GM12878 (cell line): ENCODE results near the gene PALLD. TPM values are rescaled to one million over a fixed set of nuclear protein-coding genes. Genes with fewer than 3 reads are reported as not detected.

ENCODE experiments used
- BCL11A ChIP-seq: IDR thresholded peaks from 2 replicates; pipeline ENCODE4 v1.6.1; 2011; ENCODE audit warnings: low read depth, low read length
- BHLHE40 ChIP-seq, 2 experiments: fragments of 450-650 bp in 1 of 2; IDR thresholded peaks; 2 replicates each; pipeline ENCODE4 v1.6.1; 2011 to 2017; ENCODE audit warnings: low read depth in 2 of 2, borderline replicate concordance in 1 of 2, improper control_type of control experiment in 1 of 2, low read length in 1 of 2, mild to moderate bottlenecking in 1 of 2
- BRCA1 ChIP-seq: IDR thresholded peaks from 2 replicates; pipeline ENCODE4 v1.6.1; 2011; ENCODE audit warnings: low read depth, low read length, improper control_type of control experiment
- CBX3 ChIP-seq: fragments of 200-600 bp; sonication (generic); IDR thresholded peaks from 2 replicates; pipeline ENCODE4 v1.6.1; 2016; ENCODE audit warnings: low read depth, borderline replicate concordance
- CBX5 ChIP-seq: sonication (generic); IDR thresholded peaks from 2 replicates; pipeline ENCODE4 v1.6.1; 2016; ENCODE audit warnings: low read depth, moderate library complexity, mild to moderate bottlenecking, inconsistent platforms
- IKZF2 ChIP-seq, 2 experiments: fragments of 450-650 bp; IDR thresholded peaks; 2 replicates each; pipeline ENCODE4 v1.6.1; 2017; ENCODE audit warnings: mild to moderate bottlenecking in 2 of 2, moderate library complexity in 2 of 2
- JUNB ChIP-seq: IDR thresholded peaks from 2 replicates; pipeline ENCODE4 v1.6.1; 2016; ENCODE audit warnings: antibody characterized with exemption, mild to moderate bottlenecking
- KDM1A ChIP-seq: fragments of 200-600 bp; sonication (generic); IDR thresholded peaks from 2 replicates; pipeline ENCODE4 v1.6.1; 2016; ENCODE audit warnings: borderline replicate concordance
- MEF2A ChIP-seq: IDR thresholded peaks from 2 replicates; pipeline ENCODE4 v1.6.1; 2011; ENCODE audit warnings: low read depth, mild to moderate bottlenecking, low read length, moderate library complexity; ENCODE audit not compliant: insufficient read depth
- MEF2B ChIP-seq: fragments of 450-650 bp; IDR thresholded peaks from 2 replicates; pipeline ENCODE4 v1.6.1; 2018; ENCODE audit warnings: mild to moderate bottlenecking, moderate library complexity; ENCODE audit not compliant: partially characterized antibody, poor library complexity, severe bottlenecking
- MTA2 ChIP-seq: fragments of 450-650 bp; IDR thresholded peaks from 2 replicates; pipeline ENCODE4 v1.6.1; 2016; ENCODE audit warnings: low read depth, mild to moderate bottlenecking, moderate library complexity
- NFYA ChIP-seq: IDR thresholded peaks from 2 replicates; pipeline ENCODE4 v1.6.1; 2011; ENCODE audit warnings: low read depth, mild to moderate bottlenecking, low read length, improper control_type of control experiment, borderline replicate concordance
- NR2F1 ChIP-seq: fragments of 450-650 bp; conservative IDR thresholded peaks from 2 replicates; pipeline ENCODE4 v1.6.1; 2017; ENCODE audit warnings: mild to moderate bottlenecking
- PAX5 ChIP-seq: IDR thresholded peaks from 2 replicates; pipeline ENCODE4 v1.6.1; 2011; ENCODE audit warnings: low read depth, low read length, borderline replicate concordance
- PML ChIP-seq: IDR thresholded peaks from 2 replicates; pipeline ENCODE4 v1.6.1; 2012; ENCODE audit warnings: low read length, inconsistent platforms
- POU2F2 ChIP-seq: IDR thresholded peaks from 3 replicates; pipeline ENCODE4 v1.6.1; 2011; ENCODE audit warnings: low read depth, mild to moderate bottlenecking, low read length, borderline replicate concordance
- RBBP5 ChIP-seq: fragments of 200-600 bp; sonication (generic); conservative IDR thresholded peaks from 2 replicates; pipeline ENCODE4 v1.6.1; 2016
- RCOR1 ChIP-seq: conservative IDR thresholded peaks from 2 replicates; pipeline ENCODE4 v1.6.1; 2012; ENCODE audit warnings: low read depth, low read length, improper control_type of control experiment
- RUNX3 ChIP-seq: IDR thresholded peaks from 2 replicates; pipeline ENCODE4 v1.6.1; 2012; ENCODE audit warnings: low read length, inconsistent platforms
- STAT3 ChIP-seq: IDR thresholded peaks from 2 replicates; pipeline ENCODE4 v1.6.1; 2011; ENCODE audit warnings: low read depth, low read length, improper control_type of control experiment
- ZBTB40 ChIP-seq: fragments of 450-650 bp; IDR thresholded peaks from 2 replicates; pipeline ENCODE4 v1.6.1; 2016; ENCODE audit warnings: mild to moderate bottlenecking, moderate library complexity, borderline replicate concordance
- polyA plus RNA-seq, 11 experiments: library from polyadenylated mRNA; depleted of rRNA in 4 of 11; unstranded in 6 of 11; stranded (reverse) in 5 of 11; fragments of >200 nt; fragmentation: Nextera tagmentation in 4 of 11; fragmentation: Illumina TruSeq in 1 of 11; extraction: Ambion mirVana in 4 of 11; extraction: Trizol in 1 of 11; gene quantifications; 1 replicate in 1 of 11; 2 replicates in 10 of 11; pipeline versions ENCODE4 v1.2.1 to v1.2.3, GENCODE V29; 2011 to 2016; ENCODE audit warnings: inconsistent platforms in 2 of 11, missing spikeins in 2 of 11, low read depth in 1 of 11
- total RNA-seq, 4 experiments: library from RNA; depleted of rRNA in 3 of 4; stranded (reverse); fragments of >200 nt in 3 of 4; fragmentation: Illumina TruSeq in 1 of 4; extraction: Trizol in 1 of 4; gene quantifications; 2 replicates each; pipeline versions ENCODE4 v1.2.1 to v1.2.3, GENCODE V29; 2013 to 2021
- TF ChIP-seq, protein P1 (sequence below): fragments of 150-350 bp; IDR thresholded peaks from 2 replicates; pipeline ENCODE4 v1.6.1; 2016; ENCODE audit warnings: low read depth, low read length
- TF ChIP-seq, protein P2 (sequence below): IDR thresholded peaks from 2 replicates; pipeline ENCODE4 v1.6.1; 2012; ENCODE audit warnings: low read depth, low read length, improper control_type of control experiment

The PALLD gene
- total and polyA plus RNA-seq, 10 of the 15 experiments (the other 5 are each of a cell fraction or from before 2014, with no cell fraction given) = 1.0 to 7.7 (median 1.7) TPM

- TF ChIP-seq ZBTB40 (no peak), MTA2 (peak; percentile 82), RBBP5 (no peak), RUNX3 (peak; percentile 53), MEF2B (no peak), PAX5 (peak; percentile 87), BRCA1 (no peak), MEF2A (peak; percentile 67), CBX3 (no peak), NFYA (no peak), STAT3 (no peak), BCL11A (peak; percentile 92), JUNB (peak; percentile 98), CBX5 (no peak), IKZF2 (IDR thresholded peaks at IDR 0.05) (peak; percentile 64 to 83), BHLHE40 (IDR thresholded peaks at IDR 0.05; ENCODE audit: borderline replicate concordance in 1 of 2, low read depth in 2 of 2, low read length in 1 of 2) (0 out of 4 replicates have a peak, but pooled peaks of 1 of the 2 experiments have one; percentile 9), RCOR1 (no peak), NR2F1 (peak; percentile 51; the same call in 1 of the 2 replicates), POU2F2 (0 out of 3 replicates have a peak, but pooled peaks have one; percentile 28), PML (peak; percentile 68; the same call in 1 of the 2 replicates), KDM1A (no peak)
- TF ChIP-seq, protein P1, sequence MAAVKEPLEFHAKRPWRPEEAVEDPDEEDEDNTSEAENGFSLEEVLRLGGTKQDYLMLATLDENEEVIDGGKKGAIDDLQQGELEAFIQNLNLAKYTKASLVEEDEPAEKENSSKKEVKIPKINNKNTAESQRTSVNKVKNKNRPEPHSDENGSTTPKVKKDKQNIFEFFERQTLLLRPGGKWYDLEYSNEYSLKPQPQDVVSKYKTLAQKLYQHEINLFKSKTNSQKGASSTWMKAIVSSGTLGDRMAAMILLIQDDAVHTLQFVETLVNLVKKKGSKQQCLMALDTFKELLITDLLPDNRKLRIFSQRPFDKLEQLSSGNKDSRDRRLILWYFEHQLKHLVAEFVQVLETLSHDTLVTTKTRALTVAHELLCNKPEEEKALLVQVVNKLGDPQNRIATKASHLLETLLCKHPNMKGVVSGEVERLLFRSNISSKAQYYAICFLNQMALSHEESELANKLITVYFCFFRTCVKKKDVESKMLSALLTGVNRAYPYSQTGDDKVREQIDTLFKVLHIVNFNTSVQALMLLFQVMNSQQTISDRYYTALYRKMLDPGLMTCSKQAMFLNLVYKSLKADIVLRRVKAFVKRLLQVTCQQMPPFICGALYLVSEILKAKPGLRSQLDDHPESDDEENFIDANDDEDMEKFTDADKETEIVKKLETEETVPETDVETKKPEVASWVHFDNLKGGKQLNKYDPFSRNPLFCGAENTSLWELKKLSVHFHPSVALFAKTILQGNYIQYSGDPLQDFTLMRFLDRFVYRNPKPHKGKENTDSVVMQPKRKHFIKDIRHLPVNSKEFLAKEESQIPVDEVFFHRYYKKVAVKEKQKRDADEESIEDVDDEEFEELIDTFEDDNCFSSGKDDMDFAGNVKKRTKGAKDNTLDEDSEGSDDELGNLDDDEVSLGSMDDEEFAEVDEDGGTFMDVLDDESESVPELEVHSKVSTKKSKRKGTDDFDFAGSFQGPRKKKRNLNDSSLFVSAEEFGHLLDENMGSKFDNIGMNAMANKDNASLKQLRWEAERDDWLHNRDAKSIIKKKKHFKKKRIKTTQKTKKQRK = no peak
- TF ChIP-seq, protein P2, sequence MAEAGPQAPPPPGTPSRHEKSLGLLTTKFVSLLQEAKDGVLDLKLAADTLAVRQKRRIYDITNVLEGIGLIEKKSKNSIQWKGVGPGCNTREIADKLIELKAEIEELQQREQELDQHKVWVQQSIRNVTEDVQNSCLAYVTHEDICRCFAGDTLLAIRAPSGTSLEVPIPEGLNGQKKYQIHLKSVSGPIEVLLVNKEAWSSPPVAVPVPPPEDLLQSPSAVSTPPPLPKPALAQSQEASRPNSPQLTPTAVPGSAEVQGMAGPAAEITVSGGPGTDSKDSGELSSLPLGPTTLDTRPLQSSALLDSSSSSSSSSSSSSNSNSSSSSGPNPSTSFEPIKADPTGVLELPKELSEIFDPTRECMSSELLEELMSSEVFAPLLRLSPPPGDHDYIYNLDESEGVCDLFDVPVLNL = no peak
Measured at GRCh38 chr4:168859888-168860694, 363.2 kb downstream of the PALLD start (continued).
